GM21515 (cell line): ENCODE measurements around the gene NHERF1.

Source experiments
- ATAC-seq: cut with Tn5 transposase; IDR thresholded peaks from one replicate; pipeline ENCODE4 v1.9.1; 2021; ENCODE audit not compliant: unreplicated experiment

The NHERF1 gene

DNA sequence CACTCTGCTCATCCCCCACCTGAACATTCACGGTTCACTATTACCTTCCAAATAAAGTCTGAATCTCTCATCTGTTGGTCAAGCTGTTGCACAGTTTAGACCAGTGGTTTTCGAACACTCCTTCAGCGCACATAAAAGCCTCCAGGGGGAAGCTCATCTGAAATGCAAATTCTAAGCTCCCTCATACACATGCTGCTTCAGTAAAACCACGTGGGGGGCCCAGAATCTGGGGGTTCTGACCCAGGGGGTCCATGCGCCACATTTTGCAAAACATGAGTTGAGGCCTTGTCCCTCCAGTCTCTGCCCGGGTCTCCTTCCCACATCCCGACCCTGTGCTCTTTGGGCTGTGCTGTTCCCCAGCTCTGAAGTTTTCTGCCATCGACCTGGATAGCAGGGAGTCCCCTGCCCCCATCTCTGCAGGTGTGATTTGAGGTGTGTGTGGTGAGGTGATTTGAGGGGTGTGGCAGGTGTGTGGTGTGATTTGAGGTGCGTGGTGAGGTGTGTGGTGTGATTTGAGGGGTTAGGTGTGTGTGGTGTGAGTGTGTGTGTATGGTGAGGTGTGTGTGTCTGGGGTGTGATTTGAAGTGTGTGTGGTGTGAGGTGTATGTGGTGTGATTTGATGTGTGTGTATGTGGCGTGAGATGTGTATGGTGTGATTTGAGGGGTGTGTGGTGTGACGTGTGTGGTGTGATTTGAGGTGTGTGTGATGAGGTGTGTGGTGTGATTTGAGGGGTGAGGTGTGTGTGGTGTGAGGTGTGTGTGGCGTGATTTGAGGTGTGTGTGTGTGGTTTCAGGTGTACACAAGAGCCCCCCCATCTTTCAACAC, 16.2 kb upstream of the NHERF1 start:
- ATAC-seq = no peak

DNA sequence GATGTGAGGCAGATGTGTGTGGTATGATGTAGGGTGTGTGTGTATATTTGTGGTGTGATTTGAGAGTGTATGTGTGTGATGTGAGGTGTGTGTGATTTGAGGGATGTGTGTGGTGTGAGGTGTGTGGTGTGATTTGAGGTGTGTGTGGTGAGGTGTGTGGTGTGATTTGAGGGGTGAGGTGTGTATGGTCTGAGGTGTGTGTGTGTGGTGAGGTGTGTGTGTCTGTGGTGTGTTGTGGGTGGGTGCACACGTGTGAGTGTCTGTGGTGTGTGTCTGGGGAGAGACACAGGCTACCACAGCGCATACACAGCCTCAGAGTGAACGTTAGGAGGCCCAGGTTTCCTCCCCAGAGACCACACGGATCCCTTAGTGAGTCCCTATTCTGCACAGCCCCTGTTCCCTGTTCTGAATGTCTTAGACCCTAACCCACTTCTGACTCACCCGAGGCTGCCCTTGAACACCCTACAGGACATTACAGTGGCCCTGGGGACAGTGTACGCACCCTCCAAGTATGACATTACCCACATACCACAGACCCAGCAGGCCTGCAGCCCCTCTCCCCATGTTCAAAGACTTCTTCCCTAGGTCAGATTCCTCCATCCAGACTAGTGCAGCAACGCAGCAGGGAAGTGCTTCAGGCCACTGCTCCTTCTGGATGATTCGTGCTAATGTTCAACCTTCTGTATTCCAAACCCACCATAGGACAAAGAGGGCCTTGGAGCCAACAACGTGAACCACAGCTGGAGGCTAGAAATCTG, 14.9 kb upstream of the NHERF1 start:
- ATAC-seq = no peak

DNA sequence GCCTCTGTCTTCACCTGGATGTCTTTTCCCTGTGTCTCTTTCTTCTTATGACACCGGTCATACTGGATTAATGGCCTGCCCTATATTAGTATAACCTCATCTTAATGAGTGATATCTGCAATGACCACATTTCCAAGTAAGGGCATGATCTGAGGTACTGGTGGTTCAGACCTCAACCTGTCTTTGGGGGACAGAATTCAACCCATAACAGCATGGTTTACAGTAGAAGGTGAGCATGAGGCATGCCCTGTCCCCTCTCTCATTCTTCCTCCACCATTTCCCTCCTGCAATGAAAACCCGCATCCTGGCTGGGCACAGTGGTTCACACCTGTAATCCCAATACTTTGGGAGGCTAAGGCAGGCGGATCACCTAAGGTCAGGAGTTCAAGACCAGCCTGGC, 14.2 kb upstream of the NHERF1 start:
- ATAC-seq = no peak

DNA sequence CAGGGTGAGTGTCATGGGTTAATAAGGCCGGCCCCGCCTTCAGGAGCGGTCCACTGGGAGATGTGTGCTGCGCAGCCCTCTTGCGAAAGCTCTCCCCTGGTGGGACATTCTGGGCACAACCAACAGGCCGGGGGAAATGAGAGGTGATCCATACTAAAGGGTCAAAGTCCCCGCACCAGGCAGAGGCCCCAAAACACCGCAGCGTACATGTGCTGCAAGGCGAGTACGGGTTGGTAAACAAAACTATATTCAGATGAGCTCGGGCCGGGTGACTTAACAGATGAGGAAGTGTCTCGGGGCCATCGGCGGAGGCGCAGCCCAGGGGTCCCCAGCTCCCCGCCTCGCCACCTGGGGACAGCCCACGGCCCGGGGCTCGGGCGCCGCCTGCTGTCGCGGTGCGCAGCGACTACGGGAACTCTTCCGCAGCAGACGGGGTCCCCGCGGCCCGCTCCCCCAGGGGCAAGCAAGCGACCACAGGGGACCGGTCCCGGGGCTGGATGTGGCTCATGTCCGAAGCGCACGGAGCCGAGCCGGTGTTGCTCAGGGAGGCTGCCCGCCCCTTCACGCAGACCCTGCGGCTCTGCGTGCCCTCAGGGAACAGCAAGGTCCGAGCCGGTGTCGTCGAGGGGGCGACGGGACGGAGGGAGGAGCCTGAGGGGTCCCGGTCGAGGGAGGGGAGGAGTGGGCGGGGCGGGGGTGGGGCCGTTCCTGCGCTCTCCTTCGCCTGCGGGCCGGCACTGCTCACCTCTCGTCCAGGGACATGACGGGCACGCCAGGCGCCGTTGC, 11.7 kb upstream of the NHERF1 start, which contains the start of gene RAB37:
Gene RAB37, plus strand, starts transcription at position 744 of the 786 bp plus-strand sequence. Its CDS starts 17 bp downstream, at position 761.
- no peak for ATAC-seq

DNA sequence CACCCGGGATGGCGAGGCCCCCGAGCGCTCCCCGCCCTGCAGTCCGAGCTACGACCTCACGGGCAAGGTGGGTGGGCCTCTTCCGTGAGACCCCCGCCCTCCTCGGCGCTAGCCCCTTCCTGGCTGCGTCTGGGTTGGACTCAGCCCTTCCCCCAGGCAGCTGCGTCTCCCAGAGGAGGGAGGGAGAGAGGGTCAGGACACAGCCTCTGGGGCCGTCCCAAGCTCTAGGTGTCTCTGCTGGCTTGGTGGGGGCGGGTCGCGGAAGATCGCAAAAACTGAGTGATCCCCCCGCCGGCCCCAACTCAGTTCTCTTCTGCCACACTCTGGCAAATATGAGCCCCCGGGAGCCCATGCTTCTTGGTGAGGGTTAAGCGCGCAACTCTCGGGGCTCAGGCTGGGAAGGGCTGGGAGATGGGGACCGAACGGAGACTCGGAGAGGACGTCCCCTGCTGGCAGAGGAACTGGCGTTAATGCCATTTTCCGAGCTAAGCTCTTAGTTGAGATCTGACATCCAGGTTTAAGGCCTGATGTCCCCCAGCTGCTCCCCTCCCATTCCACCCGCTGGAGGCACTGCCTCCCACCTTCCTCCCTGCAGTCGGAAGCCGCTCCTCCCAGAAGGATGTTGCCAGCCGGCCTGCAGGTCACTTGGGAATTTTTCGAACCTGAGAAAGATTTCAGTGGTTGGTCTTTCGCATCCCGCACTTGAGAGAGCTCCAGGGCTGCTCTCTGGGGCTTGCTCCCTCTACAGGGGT, 11.0 kb upstream of the NHERF1 start:
- ATAC-seq = no peak

DNA sequence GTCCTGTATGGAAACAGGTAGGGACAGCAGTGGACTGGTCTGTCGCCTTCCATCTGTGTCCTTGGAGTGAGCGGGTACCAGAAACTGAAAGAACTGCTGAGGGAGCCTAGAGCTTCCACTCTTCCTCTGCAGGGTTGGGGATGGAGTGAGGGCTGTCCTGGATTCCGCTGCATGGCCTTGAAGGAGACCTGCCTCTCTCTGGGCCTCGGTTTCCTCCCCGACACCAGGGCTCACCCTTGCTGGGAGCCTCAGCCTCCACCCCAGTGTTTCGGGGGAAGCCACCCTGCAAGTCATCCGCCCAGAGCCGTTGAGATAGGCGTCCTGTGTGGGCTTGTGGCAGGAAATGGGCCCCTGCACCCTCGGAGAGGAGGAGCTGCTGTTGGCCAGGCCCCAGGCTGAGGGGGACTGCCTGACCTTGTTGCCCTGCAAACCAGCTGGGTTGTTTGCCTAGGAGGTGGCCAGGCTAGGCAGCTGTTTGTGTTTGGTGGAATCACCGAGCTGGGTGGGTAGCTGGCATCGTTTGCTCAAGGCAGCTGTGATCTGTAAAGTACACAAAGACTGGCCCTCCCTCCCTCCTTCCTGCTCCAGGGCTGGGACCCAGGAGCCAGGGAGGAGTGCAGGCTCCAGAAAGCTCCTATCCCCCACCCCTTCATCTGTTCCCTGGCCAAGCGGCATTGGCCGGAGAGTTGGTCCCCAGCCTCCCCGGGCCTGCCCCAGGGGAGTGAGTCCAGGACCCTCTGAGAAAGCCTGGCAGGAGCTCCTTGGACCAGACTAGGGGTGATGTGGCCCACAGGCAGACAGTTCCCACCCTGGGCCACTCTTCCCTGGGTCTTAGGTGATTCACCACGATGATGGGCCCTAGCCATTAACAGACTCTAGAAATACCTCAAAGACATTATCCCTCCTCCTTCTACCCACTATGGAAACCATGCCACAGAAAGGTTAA, 10.1 kb upstream of the NHERF1 start:
- peak; percentile 42 for ATAC-seq

DNA sequence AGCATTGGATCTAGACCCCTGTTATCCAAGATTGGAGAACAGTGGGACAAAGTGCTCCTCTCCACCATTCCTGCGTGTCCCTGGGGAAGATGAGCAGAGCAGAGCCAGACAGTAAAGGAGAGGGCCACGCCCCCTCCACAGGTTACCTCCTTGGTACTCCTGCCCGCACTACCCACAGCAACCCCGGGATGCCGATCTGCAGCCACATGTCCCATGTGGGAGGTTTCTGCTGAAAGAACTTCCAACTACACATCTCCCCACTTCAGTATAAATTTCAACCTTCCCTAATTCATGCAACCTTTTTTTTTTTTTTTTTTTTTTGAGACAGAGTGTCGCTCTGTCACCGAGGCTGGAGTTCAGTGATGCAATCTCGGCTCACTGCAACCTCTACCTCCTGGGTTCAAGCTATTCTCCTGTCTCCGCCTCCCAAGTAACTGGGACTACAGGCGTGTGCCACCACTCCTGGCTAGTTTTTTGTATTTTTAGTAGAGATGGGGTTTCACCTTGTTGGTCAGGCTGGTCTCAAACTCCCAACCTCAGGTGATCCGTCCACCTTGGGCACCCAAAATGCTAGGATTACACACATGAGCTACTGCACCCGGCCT, 9.1 kb upstream of the NHERF1 start:
- no peak for ATAC-seq

DNA sequence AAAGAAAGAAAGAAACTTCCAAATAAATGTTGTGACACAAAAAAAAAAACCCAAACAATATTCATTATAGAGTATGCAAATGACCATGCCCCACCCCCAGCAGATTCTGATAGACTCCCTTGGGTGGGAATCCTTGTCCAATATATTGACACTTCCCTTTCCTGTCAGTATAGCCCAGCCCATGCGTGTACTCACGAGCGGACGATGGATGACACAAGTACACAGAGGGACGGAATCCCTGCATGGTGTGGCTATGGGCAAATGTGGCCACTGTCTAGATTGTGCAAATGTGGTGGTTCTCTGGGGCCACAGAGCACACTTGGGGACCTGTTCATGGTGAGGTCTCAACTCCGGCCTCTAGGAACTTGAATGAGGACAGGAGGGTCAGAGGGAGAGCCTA, 8.3 kb upstream of the NHERF1 start:
- no peak for ATAC-seq

DNA sequence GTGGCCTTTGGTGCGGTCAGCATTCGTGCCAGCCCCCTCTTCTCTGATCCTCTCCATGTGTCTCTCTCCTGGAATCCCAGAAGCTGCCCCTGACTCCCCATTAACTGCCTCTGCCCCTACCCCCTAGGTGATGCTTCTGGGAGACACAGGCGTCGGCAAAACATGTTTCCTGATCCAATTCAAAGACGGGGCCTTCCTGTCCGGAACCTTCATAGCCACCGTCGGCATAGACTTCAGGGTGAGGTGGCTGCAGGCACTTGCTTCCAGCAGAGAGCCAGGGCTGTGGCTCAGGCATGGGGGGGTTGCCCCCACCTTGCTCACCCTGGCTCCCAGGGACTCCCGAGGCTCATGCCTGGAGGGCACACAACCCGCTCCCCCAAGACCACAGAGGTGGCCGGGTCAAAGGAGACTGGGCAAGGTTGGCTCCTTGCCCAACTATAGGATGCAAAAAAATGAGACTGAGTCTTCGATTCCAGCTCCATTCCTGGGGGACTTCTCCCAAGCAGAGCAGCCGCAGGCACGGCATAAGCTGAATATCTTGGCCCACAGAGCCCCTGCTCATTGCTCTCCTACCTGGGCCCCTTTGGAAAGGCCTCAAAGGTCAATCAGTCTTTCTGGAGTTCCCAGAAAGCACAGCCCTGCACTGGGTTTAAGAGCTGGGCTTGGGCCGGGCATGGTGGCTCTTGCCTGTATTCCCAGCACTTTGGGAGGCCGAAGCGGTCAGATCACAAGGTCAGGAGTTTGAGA, 7.6 kb upstream of the NHERF1 start:
- no peak for ATAC-seq

DNA sequence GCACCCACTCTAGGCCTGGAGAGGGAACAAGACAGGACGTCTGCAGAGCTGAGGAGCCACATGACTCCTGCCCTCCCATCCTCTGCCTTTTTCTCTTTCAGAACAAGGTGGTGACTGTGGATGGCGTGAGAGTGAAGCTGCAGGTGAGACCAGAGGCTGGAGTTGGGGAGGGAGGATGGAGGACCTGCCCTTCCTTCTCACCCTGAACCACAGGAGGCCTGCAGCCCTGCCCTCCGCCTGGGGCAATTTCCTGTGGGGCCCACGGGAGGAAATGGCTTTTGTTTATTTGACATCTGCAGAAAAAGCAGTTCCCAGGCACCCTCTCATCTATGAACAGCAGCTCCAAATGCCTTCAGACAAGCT, 6.3 kb upstream of the NHERF1 start:
- ATAC-seq = no peak

DNA sequence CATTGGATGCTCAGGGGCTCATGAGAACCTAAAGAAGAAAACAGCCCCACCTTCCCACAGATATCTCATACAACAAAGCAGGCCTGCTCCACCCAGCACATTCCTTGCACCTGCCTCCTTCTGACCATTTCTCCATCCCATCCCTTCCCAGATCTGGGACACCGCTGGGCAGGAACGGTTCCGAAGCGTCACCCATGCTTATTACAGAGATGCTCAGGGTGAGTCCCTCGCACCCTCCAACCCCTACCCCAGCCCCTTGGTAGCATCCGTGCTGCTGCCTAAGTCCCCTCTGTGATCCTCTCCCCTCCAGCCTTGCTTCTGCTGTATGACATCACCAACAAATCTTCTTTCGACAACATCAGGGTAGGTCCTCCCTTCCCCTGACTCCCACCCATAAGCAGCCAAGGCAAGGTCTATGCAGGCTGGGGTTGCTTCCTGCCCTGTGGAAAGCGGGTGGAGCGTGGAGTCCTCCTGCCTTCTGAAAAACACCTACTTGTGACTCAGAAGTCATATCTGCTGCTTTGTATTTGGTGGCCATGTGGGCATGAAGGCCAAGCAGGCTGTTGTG, 5.4 kb upstream of the NHERF1 start:
- ATAC-seq = no peak

DNA sequence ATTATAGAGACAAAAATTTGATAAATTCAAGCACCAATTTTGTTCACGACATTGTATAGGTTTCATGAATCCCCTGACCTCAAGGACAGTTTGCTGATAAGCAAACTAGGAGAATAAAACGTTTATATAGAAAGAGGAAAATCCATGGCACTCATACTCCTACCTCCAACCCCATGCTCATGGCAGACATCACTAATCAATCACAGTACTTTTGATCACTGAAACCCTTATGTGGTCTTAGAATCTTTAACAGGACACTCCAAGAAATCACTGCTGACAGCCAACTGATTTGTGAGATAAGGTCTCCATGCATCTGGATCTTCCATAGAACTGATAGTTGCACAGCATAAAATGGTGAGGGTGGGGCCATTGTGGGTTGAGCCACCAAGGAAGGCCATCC, 4.7 kb upstream of the NHERF1 start:
- no peak for ATAC-seq

DNA sequence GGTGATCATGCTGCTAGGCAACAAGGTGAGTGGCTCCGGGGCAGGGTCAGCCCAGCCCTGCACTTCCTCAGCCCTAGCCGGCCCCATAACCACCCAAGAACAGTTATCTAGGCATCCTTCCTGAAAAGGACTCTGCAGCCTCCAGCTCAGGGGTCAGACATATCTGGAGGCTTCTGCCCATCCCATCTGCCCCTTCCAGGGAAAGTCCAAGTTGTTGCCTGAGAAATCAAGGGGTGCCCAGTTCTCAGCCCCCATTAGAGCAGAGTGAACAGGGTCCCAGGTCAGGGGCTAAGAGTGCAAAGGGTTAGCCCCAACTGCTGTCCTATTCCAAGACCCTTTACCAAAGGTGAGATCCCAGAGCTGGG, 4.1 kb upstream of the NHERF1 start:
- ATAC-seq = no peak

DNA sequence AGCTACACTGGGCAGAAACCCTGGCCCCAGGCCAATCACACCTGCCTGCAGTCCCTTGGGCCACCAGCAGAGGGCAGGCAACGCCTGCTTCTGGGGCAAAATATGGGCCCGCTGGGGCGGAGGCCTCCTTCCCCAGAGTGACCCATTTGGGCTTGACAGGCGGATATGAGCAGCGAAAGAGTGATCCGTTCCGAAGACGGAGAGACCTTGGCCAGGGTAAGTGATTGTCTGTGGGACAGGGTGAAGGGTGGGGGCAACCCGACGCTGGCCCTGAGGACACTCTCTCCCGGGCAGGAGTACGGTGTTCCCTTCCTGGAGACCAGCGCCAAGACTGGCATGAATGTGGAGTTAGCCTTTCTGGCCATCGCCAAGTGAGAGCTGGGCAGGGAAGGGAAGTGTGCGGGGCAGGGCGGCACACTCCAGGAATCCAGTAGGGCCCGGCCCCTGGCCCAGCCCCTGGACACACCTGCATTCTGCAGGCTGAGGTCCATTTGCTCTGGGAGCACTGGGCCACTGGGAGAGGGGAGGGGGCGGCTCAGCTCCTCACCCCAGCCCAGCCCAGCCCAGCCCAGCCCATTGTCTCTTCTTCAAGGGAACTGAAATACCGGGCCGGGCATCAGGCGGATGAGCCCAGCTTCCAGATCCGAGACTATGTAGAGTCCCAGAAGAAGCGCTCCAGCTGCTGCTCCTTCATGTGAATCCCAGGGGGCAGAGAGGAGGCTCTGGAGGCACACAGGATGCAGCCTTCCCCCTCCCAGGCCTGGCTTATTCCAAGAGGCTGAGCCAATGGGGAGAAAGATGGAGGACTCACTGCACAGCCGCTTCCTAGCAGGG, 3.5 kb upstream of the NHERF1 start:
- ATAC-seq = no peak

DNA sequence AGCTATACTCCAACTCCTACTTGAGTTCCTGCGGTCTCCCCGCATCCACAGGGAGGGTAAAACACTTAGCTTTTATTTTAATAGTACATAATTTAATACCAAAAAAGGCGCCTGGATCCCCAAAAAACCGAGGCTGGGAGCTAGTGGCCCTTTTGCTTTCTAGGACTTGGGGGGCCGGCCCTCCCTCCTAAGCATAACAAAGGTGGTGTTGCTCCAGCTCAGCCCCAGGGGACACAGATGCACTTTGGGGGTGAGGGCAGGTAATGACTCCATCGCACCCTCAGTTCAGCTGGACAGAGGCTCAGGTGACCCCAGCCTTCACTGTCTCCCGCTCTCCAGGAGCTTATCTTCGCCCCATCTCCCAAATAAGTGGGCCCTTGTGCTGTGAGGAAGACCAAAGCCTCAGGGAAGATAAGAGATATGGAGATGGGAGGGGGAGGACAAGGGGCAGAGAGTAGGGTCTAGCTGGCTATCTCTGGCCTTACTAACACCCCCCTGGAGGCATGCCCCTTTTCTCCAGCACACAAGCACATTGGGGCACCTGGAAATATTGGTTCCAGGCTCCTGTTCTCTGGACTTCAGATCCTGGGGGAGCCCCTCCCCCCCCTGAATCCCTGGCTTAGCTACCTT, 2.8 kb upstream of the NHERF1 start:
- ATAC-seq = no peak

DNA sequence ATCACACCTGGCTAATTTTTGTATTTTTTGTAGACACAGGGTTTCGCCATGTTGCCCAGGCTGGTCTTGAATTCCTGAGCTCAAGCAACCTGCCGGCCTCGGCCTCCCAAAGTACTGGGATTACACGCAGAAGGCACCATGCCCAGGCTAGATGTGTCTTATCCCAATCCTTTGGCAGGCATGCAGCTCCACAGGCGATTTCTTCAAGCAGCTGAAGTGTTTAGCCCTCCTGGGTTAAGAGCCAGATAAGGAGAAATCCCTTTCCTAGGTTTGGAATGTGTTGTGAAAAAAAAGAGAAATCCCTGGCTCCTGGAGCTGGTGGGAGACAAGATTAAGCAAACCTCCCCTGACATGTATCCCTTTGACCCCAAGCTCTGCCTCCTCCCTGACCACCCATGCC, 2.1 kb upstream of the NHERF1 start:
- no peak for ATAC-seq

DNA sequence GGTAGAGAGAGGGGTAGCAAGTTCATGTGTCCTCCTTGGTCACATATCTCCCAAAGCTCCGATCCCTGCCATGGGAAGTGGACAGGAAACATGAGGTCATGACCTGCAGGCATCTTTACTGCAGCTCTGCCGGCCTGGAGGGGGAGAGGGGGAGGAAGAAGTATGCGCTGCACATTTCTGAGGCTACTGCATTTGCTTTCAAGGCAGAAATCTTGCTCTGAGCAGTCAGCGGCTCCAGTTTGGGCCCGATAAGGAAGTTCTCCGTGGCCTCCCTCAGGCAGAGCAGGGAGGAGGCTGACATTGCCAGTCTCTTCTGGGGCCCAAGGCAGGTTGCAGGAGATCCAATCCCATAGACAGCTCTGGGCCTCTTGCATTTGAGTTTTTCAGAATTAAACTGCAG, 1.5 kb upstream of the NHERF1 start:
- ATAC-seq = no peak
